Endothelial cell of umbilical vein (primary cell): ENCODE measurements around the gene IL5RA. TPM values are rescaled to one million over a fixed set of nuclear protein-coding genes. Genes with fewer than 3 reads are reported as not detected.

Experiments used
- BruUV-seq: library from RNA; stranded (reverse); fragments of 400-500 nt; replicated peaks from 2 replicates; lab custom pipeline; 2021; lab: Mats Ljungman, UMichigan
- CTCF ChIA-PET: fragments of 300-600, 350-600 bp; sonication (Branson Sonifier 250); formaldehyde crosslinking; loops from one replicate; lab custom pipeline; 2021; ENCODE audit warnings: antibody characterized with exemption, inconsistent platforms; lab: Charles Lee
- POLR2A ChIA-PET: fragments of 300-600, 350-600 bp; sonication (Branson Sonifier 250); formaldehyde crosslinking; loops from one replicate; lab custom pipeline; 2021; ENCODE audit warnings: antibody characterized with exemption, inconsistent platforms; lab: Charles Lee
- DNase-seq: peaks from one replicate; pipeline ENCODE4 v3.0.0-alpha.2; 2011; ENCODE audit warnings: low read depth, low spot score
- FAIRE-seq: peaks from 2 replicates; lab custom pipeline; 2011; peaks lifted over from hg19 to GRCh38; lab: Jason Lieb, UNC
- H2AFZ ChIP-seq: 2 replicates; pipeline ENCODE4 v1.6.0; 2012; ENCODE audit warnings: low read depth, low read length, control low read depth, inconsistent platforms
- H3K27ac ChIP-seq: 2 replicates; pipeline ENCODE4 v1.5.1; 2011; ENCODE audit warnings: low read depth, mild to moderate bottlenecking, control low read depth, low read length, moderate library complexity; ENCODE audit not compliant: insufficient read depth
- H3K27me3 ChIP-seq, 2 experiments: 2 replicates each; pipeline versions ENCODE4 v1.6.0 to v1.6.1; 2011; ENCODE audit warnings: low read length in 2 of 2, mixed read lengths in 1 of 2; ENCODE audit not compliant: control insufficient read depth in 2 of 2, insufficient read depth in 2 of 2
- H3K36me3 ChIP-seq, 2 experiments: 2 replicates in 1 of 2; 3 replicates in 1 of 2; pipeline ENCODE4 v1.5.1; 2011; ENCODE audit warnings: low read length in 2 of 2, mild to moderate bottlenecking in 1 of 2, moderate library complexity in 1 of 2; ENCODE audit not compliant: control insufficient read depth in 2 of 2, insufficient read depth in 2 of 2; ENCODE audit errors: extremely low read depth in 1 of 2
- H3K4me1 ChIP-seq: 3 replicates; pipeline ENCODE4 v1.5.1; 2011; ENCODE audit warnings: mild to moderate bottlenecking, low read length; ENCODE audit not compliant: control insufficient read depth, insufficient read depth; ENCODE audit errors: extremely low read depth
- H3K4me2 ChIP-seq: 2 replicates; pipeline ENCODE4 v1.6.1; 2011; ENCODE audit warnings: low read length, control low read depth, mixed read lengths; ENCODE audit not compliant: insufficient read depth
- H3K4me3 ChIP-seq, 3 experiments: fragments of 200-600 bp in 1 of 3; sonication (generic), shearing (Covaris generic) in 1 of 3; replicated peaks in 1 of 3; 2 replicates each; pipeline ENCODE4 v1.5.1; 2011 to 2016; ENCODE audit warnings: control low read depth in 3 of 3, low read length in 3 of 3, mild to moderate bottlenecking in 2 of 3, inconsistent platforms in 1 of 3, low read depth in 1 of 3, moderate library complexity in 1 of 3; ENCODE audit not compliant: insufficient read depth in 1 of 3
- H3K79me2 ChIP-seq: 2 replicates; pipeline ENCODE4 v1.6.0; 2012; ENCODE audit warnings: low read length, inconsistent platforms; ENCODE audit not compliant: control insufficient read depth, insufficient read depth
- H3K9ac ChIP-seq: replicated peaks from 2 replicates; pipeline ENCODE3; 2011; ENCODE audit warnings: low read length, control low read depth; ENCODE audit not compliant: insufficient read depth; ENCODE audit errors: extremely low read depth
- H3K9me1 ChIP-seq: replicated peaks from 3 replicates; pipeline ENCODE4 v1.6.0; 2011; ENCODE audit warnings: mild to moderate bottlenecking, low read length; ENCODE audit not compliant: control insufficient read depth, insufficient read depth; ENCODE audit errors: extremely low read depth
- H3K9me3 ChIP-seq: replicated peaks from 2 replicates; pipeline ENCODE4 v1.5.1; 2012; ENCODE audit warnings: low read length, inconsistent platforms; ENCODE audit not compliant: control insufficient read depth, insufficient read depth
- H4K20me1 ChIP-seq: replicated peaks from 2 replicates; pipeline ENCODE3; 2011; ENCODE audit warnings: mild to moderate bottlenecking, low read length; ENCODE audit not compliant: control insufficient read depth, insufficient read depth; ENCODE audit errors: extremely low read depth
- EZH2 ChIP-seq: IDR thresholded peaks from 2 replicates; pipeline ENCODE4 v1.6.1; 2012; ENCODE audit warnings: borderline replicate concordance, low read depth, mild to moderate bottlenecking, moderate library complexity, low read length, inconsistent platforms; ENCODE audit not compliant: severe bottlenecking
- FOS ChIP-seq: IDR thresholded peaks from 2 replicates; pipeline ENCODE4 v1.6.1; 2011; ENCODE audit warnings: mild to moderate bottlenecking, low read length, moderate library complexity, borderline replicate concordance; ENCODE audit not compliant: insufficient read depth
- GATA2 ChIP-seq: IDR thresholded peaks from 2 replicates; pipeline ENCODE4 v1.7.0; 2011; ENCODE audit warnings: low read depth, mild to moderate bottlenecking, moderate library complexity, mixed read lengths, low read length; ENCODE audit not compliant: insufficient read length, insufficient read depth
- JUN ChIP-seq: IDR thresholded peaks from 2 replicates; pipeline ENCODE4 v1.6.1; 2011; ENCODE audit warnings: borderline replicate concordance, low read depth; ENCODE audit not compliant: insufficient read length, insufficient read depth
- MYC ChIP-seq: IDR thresholded peaks from one replicate; pipeline ENCODE4 v1.6.1; 2011; ENCODE audit warnings: mild to moderate bottlenecking, low read depth, low read length
- POLR2A ChIP-seq: IDR thresholded peaks from 2 replicates; pipeline ENCODE4 v1.6.1; 2012; ENCODE audit warnings: low read depth, mild to moderate bottlenecking, control low read depth, low read length
- POLR2AphosphoS5 ChIP-seq: IDR thresholded peaks from 2 replicates; pipeline ENCODE4 v1.6.1; 2012; ENCODE audit warnings: low read depth, mild to moderate bottlenecking, control low read depth, low read length, moderate library complexity; ENCODE audit not compliant: insufficient read depth
- dilution Hi-C: fragments of 300-500 bp; cut with MboI; formaldehyde crosslinking; loops from one replicate; pipeline ENCODE4 v1.15.0; 2019; ENCODE audit warnings: low sequenced_read_pairs; ENCODE audit not compliant: extremely low pct_ligation_motif_present
- intact Hi-C: fragments of 100-400 bp; cut with micrococcal nuclease; formaldehyde crosslinking; loops from one replicate; pipeline ENCODE4 v1.10.0; 2022
- polyA plus RNA-seq, 4 experiments: library from polyadenylated mRNA; depleted of rRNA in 3 of 4; stranded (reverse) in 3 of 4; unstranded in 1 of 4; fragments of >200 nt; gene quantifications; 2 replicates each; pipeline versions ENCODE4 v1.2.1 to v1.2.3, GENCODE V29; 2011 to 2012; ENCODE audit warnings: missing spikeins in 1 of 4
- total RNA-seq: library from RNA; stranded (reverse); gene quantifications from 2 replicates; pipeline ENCODE4 v1.2.3, GENCODE V29; 2021
- TF ChIP-seq, protein P1 (sequence below): IDR thresholded peaks from 2 replicates; pipeline ENCODE4 v1.6.1; 2011; ENCODE audit not compliant: insufficient read depth, insufficient read length
- TF ChIP-seq, protein P2 (sequence below), 2 donors: IDR thresholded peaks; 1 replicate in 1 of 2; 2 replicates in 1 of 2; pipeline ENCODE4 v1.5.1; 2011; ENCODE audit warnings: low read length in 2 of 2, mild to moderate bottlenecking in 2 of 2, moderate library complexity in 2 of 2, control low read depth in 1 of 2, inconsistent platforms in 1 of 2, low read depth in 1 of 2; ENCODE audit not compliant: insufficient read depth in 1 of 2; ENCODE audit errors: extremely low read depth in 1 of 2

IL5RA gene
- total and polyA plus RNA-seq, 2 donors (not counting 3 experiments of a cell fraction or from before 2014, with no cell fraction given), result not detected

DNA sequence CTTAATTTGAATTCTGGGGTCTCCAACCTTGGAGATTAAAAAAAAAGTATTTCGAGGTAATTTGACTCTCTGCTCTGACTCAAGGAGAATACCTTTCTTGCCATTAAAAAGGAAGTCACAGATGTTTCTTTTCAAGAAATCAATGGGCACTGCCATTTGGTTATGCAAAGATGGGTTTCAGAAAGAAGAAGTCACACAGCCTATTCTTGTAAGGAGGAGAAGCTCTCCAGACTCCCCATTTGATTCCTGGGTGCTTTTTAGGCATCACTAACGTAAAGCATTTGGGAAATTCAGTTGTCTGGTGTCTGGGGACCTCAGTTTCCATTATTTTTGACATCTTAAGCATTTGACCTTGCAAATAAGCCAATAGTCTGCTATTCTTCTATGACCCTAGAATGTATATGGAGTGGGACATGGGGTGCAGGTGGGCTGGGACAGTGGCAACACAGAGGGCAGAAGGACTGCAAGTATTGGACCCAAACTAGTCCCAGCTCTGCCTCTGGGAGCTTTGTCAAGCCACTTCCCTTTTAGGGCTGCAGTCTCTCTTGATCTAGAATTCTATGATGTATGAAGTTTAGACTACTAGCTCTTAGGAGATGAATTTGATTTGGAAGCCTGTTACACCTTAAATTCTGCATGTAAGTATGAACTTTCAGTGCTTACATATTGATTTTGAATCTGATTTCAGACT lies 27.8 kb downstream of the IL5RA start:
- CTCF ChIA-PET, result no interaction called here
- no peak for DNase-seq

More for the DNA sequence above, 27.8 kb downstream of the IL5RA start:
- TF ChIP-seq EZH2 (no peak), JUN (no peak), FOS (no peak), POLR2AphosphoS5 (no peak), GATA2 (no peak), MYC (no peak), POLR2A (no peak)
- TF ChIP-seq, protein P1, sequence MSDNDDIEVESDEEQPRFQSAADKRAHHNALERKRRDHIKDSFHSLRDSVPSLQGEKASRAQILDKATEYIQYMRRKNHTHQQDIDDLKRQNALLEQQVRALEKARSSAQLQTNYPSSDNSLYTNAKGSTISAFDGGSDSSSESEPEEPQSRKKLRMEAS, result no peak
- TF ChIP-seq, protein P2, sequence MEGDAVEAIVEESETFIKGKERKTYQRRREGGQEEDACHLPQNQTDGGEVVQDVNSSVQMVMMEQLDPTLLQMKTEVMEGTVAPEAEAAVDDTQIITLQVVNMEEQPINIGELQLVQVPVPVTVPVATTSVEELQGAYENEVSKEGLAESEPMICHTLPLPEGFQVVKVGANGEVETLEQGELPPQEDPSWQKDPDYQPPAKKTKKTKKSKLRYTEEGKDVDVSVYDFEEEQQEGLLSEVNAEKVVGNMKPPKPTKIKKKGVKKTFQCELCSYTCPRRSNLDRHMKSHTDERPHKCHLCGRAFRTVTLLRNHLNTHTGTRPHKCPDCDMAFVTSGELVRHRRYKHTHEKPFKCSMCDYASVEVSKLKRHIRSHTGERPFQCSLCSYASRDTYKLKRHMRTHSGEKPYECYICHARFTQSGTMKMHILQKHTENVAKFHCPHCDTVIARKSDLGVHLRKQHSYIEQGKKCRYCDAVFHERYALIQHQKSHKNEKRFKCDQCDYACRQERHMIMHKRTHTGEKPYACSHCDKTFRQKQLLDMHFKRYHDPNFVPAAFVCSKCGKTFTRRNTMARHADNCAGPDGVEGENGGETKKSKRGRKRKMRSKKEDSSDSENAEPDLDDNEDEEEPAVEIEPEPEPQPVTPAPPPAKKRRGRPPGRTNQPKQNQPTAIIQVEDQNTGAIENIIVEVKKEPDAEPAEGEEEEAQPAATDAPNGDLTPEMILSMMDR (IDR thresholded peaks at IDR 0.05; ENCODE audit: extremely low read depth in 1 of 2, insufficient read depth in 1 of 2, low read depth in 1 of 2, low read length in 2 of 2), result no peak
- POLR2A ChIA-PET, result no interaction called here
- H3K9me3 ChIP-seq, result no peaks in the 10 kb centered on the region
- H2AFZ ChIP-seq, result no peak overlapping the region
- H3K4me3 ChIP-seq, result no peak overlapping the region
- no peak overlapping the region for H3K27ac ChIP-seq
- intact Hi-C loops, result no loop called here
- dilution Hi-C loops, result no loop called here
- FAIRE-seq, result no peak
- no peaks in the 10 kb centered on the region for H4K20me1 ChIP-seq
- no peaks in the 10 kb centered on the region for H3K4me1 ChIP-seq
- no TSS peak for BruUV-seq
- H3K4me2 ChIP-seq, result no peak overlapping the region
- no peak overlapping the region for H3K9ac ChIP-seq
- no peaks in the 10 kb centered on the region for H3K36me3 ChIP-seq
- H3K27me3 ChIP-seq, result no peaks in the 10 kb centered on the region
- no peaks in the 10 kb centered on the region for H3K9me1 ChIP-seq
- H3K79me2 ChIP-seq, result no peaks in the 10 kb centered on the region
